PC-9 (cell line): ENCODE measurements around the gene GPC1. TPM values are rescaled to one million over a fixed set of nuclear protein-coding genes. Genes with fewer than 3 reads are reported as not detected.

Experiments
- BruUV-seq: library from RNA; stranded (reverse); fragments of 400-500 nt; replicated peaks from 2 replicates; lab custom pipeline; 2021; lab: Mats Ljungman, UMichigan
- CTCF ChIA-PET: fragments of 300-600 bp; sonication (Branson Sonifier 250); formaldehyde crosslinking; loops from one replicate; lab custom pipeline; 2022; ENCODE audit warnings: antibody characterized with exemption; lab: Charles Lee
- POLR2A ChIA-PET: fragments of 300-600 bp; sonication (Branson Sonifier 250); formaldehyde crosslinking; loops from one replicate; lab custom pipeline; 2022; ENCODE audit warnings: antibody characterized with exemption; ENCODE audit not compliant: unreplicated experiment; lab: Charles Lee
- DNase-seq, 2 experiments: peaks; one replicate each; pipeline versions ENCODE4 v3.0.0 to v3.0.0-alpha.2; 2015 to 2022; ENCODE audit warnings: mixed read lengths in 1 of 2
- H2AFZ ChIP-seq: fragments of 200-600 bp; sonication (generic); 2 replicates; pipeline ENCODE4 v1.8.1; 2017; ENCODE audit warnings: antibody characterized with exemption
- H3F3A ChIP-seq: fragments of 200-600 bp; sonication (generic); 2 replicates; pipeline ENCODE4 v1.8.1; 2017; ENCODE audit warnings: antibody characterized with exemption, mild to moderate bottlenecking, low read depth; ENCODE audit not compliant: insufficient read depth
- H3K27ac ChIP-seq: fragments of 200-600 bp; sonication (generic); 2 replicates; pipeline ENCODE4 v1.6.1; 2016; ENCODE audit warnings: mixed run types
- H3K27me3 ChIP-seq: fragments of 200-600 bp; sonication (generic); 2 replicates; pipeline ENCODE4 v1.6.1; 2016; ENCODE audit warnings: low read depth, mixed run types; ENCODE audit not compliant: insufficient read depth
- H3K36me3 ChIP-seq: fragments of 200-600 bp; sonication (generic); 2 replicates; pipeline ENCODE4 v1.6.1; 2016; ENCODE audit warnings: low read depth, mixed run types
- H3K4me1 ChIP-seq: fragments of 200-600 bp; sonication (generic); replicated peaks from 2 replicates; pipeline ENCODE4 v1.6.1; 2016; ENCODE audit warnings: mixed run types; ENCODE audit not compliant: insufficient read depth
- H3K4me2 ChIP-seq: fragments of 200-600 bp; sonication (generic); 2 replicates; pipeline ENCODE4 v1.6.1; 2017; ENCODE audit warnings: mixed run types
- H3K4me3 ChIP-seq: fragments of 200-600 bp; sonication (generic); 2 replicates; pipeline ENCODE4 v1.6.1; 2016; ENCODE audit warnings: mixed run types
- H3K79me2 ChIP-seq: fragments of 200-600 bp; sonication (generic); 2 replicates; pipeline ENCODE4 v1.6.1; 2017; ENCODE audit warnings: low read depth, mixed run types
- H3K9me2 ChIP-seq: fragments of 200-600 bp; sonication (generic); 2 replicates; pipeline ENCODE4 v1.8.1; 2017; ENCODE audit warnings: mild to moderate bottlenecking; ENCODE audit not compliant: insufficient read depth
- H3K9me3 ChIP-seq: fragments of 200-600 bp; sonication (generic); 2 replicates; pipeline ENCODE4 v1.8.1; 2016; ENCODE audit warnings: low read depth; ENCODE audit not compliant: insufficient read depth
- H4K20me1 ChIP-seq: fragments of 200-600 bp; sonication (generic); 2 replicates; pipeline ENCODE4 v1.8.1; 2017; ENCODE audit not compliant: insufficient read depth
- EZH2 ChIP-seq: fragments of 200-600 bp; sonication (generic); IDR thresholded peaks from 2 replicates; pipeline ENCODE4 v1.8.0; 2017; ENCODE audit warnings: antibody characterized with exemption, low read depth
- intact Hi-C: fragments of 100-400 bp; cut with micrococcal nuclease; formaldehyde crosslinking; loops from one replicate; pipeline ENCODE4 v1.10.0; 2022; ENCODE audit not compliant: unreplicated experiment
- total RNA-seq: library from RNA; stranded (reverse); gene quantifications from 2 replicates; pipeline ENCODE4 v1.2.3, GENCODE V29; 2021
- TF ChIP-seq, protein P1 (sequence below): fragments of 200-600 bp; sonication (generic); conservative IDR thresholded peaks from 2 replicates; pipeline ENCODE4 v1.6.1; 2017; ENCODE audit warnings: mixed run types, antibody characterized with exemption, mild to moderate bottlenecking, moderate library complexity

The GPC1 gene
- total RNA-seq, 1 experiment from 2014 or later, result 302 TPM

DNA sequence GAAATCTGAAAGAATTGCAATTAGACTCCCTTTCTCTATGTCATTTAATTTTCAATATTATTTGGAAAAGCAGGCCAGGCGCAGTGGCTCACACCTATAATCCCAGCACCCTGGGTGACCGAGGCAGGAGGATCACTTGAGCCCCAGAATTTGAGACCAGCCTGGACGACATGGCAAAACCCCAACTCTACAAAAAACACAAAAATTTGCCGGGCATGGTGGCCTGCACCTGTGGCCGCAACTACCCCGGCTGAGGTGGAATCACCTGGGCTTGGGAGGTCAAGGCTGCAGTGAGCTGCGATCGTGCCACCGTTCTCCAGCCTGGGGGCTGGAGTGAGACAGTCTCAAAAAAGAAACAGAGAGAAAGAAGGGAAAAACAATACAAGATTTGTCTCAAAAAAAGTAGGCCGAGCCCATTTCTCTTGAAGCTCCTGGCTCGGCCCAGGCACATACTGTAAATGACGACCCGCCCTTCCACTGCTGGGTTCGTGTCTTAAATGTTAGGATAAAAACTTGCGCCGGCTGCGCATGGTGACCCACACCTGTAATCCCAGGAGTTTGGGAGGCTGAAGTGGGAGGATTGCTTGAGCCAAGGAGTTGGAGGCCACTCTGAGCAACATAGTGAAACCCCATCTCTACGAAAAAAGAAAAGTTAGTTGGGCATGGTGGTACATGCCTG lies 31.1 kb upstream of the GPC1 start:
- Histone ChIP-seq H3K79me2 (no peaks in the 10 kb centered on the region), H3F3A (no peaks in the 10 kb centered on the region), H3K4me2 (no peak overlapping the region), H3K9me3 (no peaks in the 10 kb centered on the region), H3K4me1 (no peaks in the 10 kb centered on the region), H4K20me1 (no peaks in the 10 kb centered on the region), H3K36me3 (no peaks in the 10 kb centered on the region), H2AFZ (no peak overlapping the region), H3K4me3 (no peak overlapping the region), H3K27me3 (peaks cover 5% of the 10 kb centered on the region; the same call in 1 of the 2 replicates), H3K27ac (no peak overlapping the region), H3K9me2 (no peaks in the 10 kb centered on the region)
- no peak for DNase-seq
- no TSS peak for BruUV-seq
- TF ChIP-seq, protein P1, sequence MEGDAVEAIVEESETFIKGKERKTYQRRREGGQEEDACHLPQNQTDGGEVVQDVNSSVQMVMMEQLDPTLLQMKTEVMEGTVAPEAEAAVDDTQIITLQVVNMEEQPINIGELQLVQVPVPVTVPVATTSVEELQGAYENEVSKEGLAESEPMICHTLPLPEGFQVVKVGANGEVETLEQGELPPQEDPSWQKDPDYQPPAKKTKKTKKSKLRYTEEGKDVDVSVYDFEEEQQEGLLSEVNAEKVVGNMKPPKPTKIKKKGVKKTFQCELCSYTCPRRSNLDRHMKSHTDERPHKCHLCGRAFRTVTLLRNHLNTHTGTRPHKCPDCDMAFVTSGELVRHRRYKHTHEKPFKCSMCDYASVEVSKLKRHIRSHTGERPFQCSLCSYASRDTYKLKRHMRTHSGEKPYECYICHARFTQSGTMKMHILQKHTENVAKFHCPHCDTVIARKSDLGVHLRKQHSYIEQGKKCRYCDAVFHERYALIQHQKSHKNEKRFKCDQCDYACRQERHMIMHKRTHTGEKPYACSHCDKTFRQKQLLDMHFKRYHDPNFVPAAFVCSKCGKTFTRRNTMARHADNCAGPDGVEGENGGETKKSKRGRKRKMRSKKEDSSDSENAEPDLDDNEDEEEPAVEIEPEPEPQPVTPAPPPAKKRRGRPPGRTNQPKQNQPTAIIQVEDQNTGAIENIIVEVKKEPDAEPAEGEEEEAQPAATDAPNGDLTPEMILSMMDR, result no peak
- no peak for TF ChIP-seq EZH2
- CTCF ChIA-PET, result no interaction called here
- intact Hi-C loops, result no loop called here
- POLR2A ChIA-PET, result no interaction called here

DNA sequence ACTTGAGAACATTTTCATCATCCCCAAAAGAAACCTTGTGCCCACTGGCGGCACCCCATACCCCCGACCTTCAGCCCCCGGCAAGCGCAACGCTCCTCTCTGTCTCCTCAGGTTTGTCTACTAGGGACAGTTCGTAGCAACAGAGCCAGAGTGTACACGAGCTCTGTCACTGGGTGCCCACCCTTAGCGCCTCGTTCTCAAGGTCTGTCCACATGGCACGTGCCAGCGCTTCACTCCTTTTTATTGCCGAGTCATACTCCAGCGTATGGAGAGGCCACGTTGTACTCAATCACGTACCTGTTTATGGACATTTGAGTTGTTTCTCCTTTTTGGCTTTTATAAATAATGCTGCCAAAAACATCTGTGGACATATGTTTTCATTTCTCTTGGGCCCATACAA lies 30.3 kb upstream of the GPC1 start:
- Histone ChIP-seq H2AFZ (no peak overlapping the region), H3K4me3 (no peak overlapping the region), H3K79me2 (no peaks in the 10 kb centered on the region), H3K4me2 (no peak overlapping the region), H3K4me1 (no peaks in the 10 kb centered on the region), H3K9me3 (no peaks in the 10 kb centered on the region), H3K27ac (no peak overlapping the region), H3F3A (no peaks in the 10 kb centered on the region), H3K9me2 (no peaks in the 10 kb centered on the region), H4K20me1 (no peaks in the 10 kb centered on the region), H3K27me3 (peaks cover 5% of the 10 kb centered on the region; the same call in 1 of the 2 replicates), H3K36me3 (no peaks in the 10 kb centered on the region)
- no peak for TF ChIP-seq EZH2
- TF ChIP-seq, protein P1, result no peak
- no TSS peak for BruUV-seq
- intact Hi-C loops, result no loop called here
- POLR2A ChIA-PET, result no interaction called here
- no peak for DNase-seq
- CTCF ChIA-PET, result no interaction called here

DNA sequence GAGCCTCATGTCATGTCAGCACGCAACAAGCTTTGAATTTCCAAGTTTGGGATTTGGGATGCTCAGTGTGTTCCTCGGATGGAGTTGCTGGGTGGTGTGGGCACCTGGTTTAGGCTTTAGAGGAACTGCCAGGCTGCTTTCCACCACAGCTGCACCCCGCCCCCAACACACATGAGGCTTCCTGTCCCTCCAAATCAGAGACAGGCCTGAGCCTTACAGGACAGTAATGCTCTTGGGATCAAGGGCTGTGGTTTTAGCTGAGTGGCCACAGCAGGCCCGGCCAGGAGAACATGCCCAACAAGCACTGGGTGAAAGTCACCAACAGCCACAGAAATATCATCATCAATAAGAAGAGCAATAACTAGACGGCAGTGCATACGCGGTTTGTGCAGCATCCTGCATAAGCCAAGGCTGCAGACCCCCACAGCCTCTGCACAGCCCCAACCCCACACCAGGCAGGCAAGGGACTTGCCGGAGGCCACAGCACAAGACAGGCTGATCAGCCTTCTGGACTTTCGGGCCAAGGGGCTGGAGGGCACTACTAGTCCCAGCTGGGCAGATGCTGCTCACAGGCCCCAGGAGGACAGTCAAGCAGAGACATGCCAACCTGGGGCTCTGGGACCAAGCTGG lies 29.7 kb upstream of the GPC1 start:
- H2AFZ ChIP-seq, result no peak overlapping the region
- TF ChIP-seq, protein P1, result no peak
- no peak for TF ChIP-seq EZH2
- no peaks in the 10 kb centered on the region for H3K9me2 ChIP-seq
- H3K4me2 ChIP-seq, result no peak overlapping the region
- peaks cover 5% of the 10 kb centered on the region; the same call in 1 of the 2 replicates for H3K27me3 ChIP-seq
- no peaks in the 10 kb centered on the region for H3K79me2 ChIP-seq
- POLR2A ChIA-PET, result no interaction called here
- no peak for DNase-seq
- CTCF ChIA-PET, result no interaction called here
- H3F3A ChIP-seq, result no peaks in the 10 kb centered on the region
- no peaks in the 10 kb centered on the region for H3K9me3 ChIP-seq
- intact Hi-C loops, result no loop called here
- H3K36me3 ChIP-seq, result no peaks in the 10 kb centered on the region
- no TSS peak for BruUV-seq
- H3K4me1 ChIP-seq, result no peaks in the 10 kb centered on the region
- H3K27ac ChIP-seq, result no peak overlapping the region
- no peaks in the 10 kb centered on the region for H4K20me1 ChIP-seq
- H3K4me3 ChIP-seq, result no peak overlapping the region
